Epithelial cell of proximal tubule (primary cell): Measurements from ENCODE around the gene SPATA7. TPM values are rescaled to one million over a fixed set of nuclear protein-coding genes. Genes with fewer than 3 reads are reported as not detected.

ENCODE experiments used
- DNase-seq: peaks from one replicate; pipeline ENCODE4 v3.0.0-alpha.2; 2011; ENCODE audit warnings: low read depth
- H3K4me3 ChIP-seq: 2 replicates; pipeline ENCODE4 v1.5.1; 2011; ENCODE audit warnings: low read depth, mild to moderate bottlenecking, low read length
- CTCF ChIP-seq: conservative IDR thresholded peaks from 2 replicates; pipeline ENCODE4 v1.5.1; 2012; ENCODE audit warnings: low read depth, mild to moderate bottlenecking, low read length
- total RNA-seq: library from RNA; depleted of rRNA; stranded (reverse); fragments of >200 nt; gene quantifications from 2 replicates; pipeline ENCODE4 v1.2.3, GENCODE V29; 2015

SPATA7 gene
- total RNA-seq, 1 donor from 2014 or later: 4.5 TPM

- TF ChIP-seq CTCF: no peak
- DNase-seq: no peak
- no peak overlapping the region for H3K4me3 ChIP-seq
Observed at GRCh38 chr14:88470542-88471440, 85.3 kb downstream of the SPATA7 start.

- H3K4me3 ChIP-seq: no peak overlapping the region
- DNase-seq: no peak
- no peak for TF ChIP-seq CTCF
Observed at GRCh38 chr14:88473791-88474190, 88.3 kb downstream of the SPATA7 start.

- TF ChIP-seq CTCF: no peak
- no peak for DNase-seq
Observed at GRCh38 chr14:88476214-88476774, 90.8 kb downstream of the SPATA7 start.

GRCh38 chr14:88476825-88477224 is 91.4 kb downstream of the SPATA7 start:
- no peak for TF ChIP-seq CTCF
- no peak for DNase-seq

More at GRCh38 chr14:88476214-88476774, 90.8 kb downstream of the SPATA7 start:
- no peak overlapping the region for H3K4me3 ChIP-seq

GRCh38 chr14:88477513-88478250 is 92.2 kb downstream of the SPATA7 start:
- no peak for TF ChIP-seq CTCF
- DNase-seq: no peak
- H3K4me3 ChIP-seq: no peak overlapping the region

More at GRCh38 chr14:88476825-88477224, 91.4 kb downstream of the SPATA7 start:
- H3K4me3 ChIP-seq: no peak overlapping the region

- DNase-seq: no peak
- TF ChIP-seq CTCF: no peak
Observed at GRCh38 chr14:88478931-88479330, 93.5 kb downstream of the SPATA7 start.

More at GRCh38 chr14:88478931-88479330, 93.5 kb downstream of the SPATA7 start:
- no peak overlapping the region for H3K4me3 ChIP-seq
